Endothelial cell of umbilical vein (primary cell): ENCODE data around the gene DPYD. TPM values are rescaled to one million over a fixed set of nuclear protein-coding genes. Genes with fewer than 3 reads are reported as not detected.

Source experiments
- BruUV-seq: library from RNA; stranded (reverse); fragments of 400-500 nt; replicated peaks from 2 replicates; lab custom pipeline; 2021; lab: Mats Ljungman, UMichigan
- CTCF ChIA-PET: fragments of 300-600, 350-600 bp; sonication (Branson Sonifier 250); formaldehyde crosslinking; loops from one replicate; lab custom pipeline; 2021; ENCODE audit warnings: antibody characterized with exemption, inconsistent platforms; lab: Charles Lee
- POLR2A ChIA-PET: fragments of 300-600, 350-600 bp; sonication (Branson Sonifier 250); formaldehyde crosslinking; loops from one replicate; lab custom pipeline; 2021; ENCODE audit warnings: antibody characterized with exemption, inconsistent platforms; lab: Charles Lee
- DNase-seq: peaks from one replicate; pipeline ENCODE4 v3.0.0-alpha.2; 2011; ENCODE audit warnings: low read depth, low spot score
- FAIRE-seq: peaks from 2 replicates; lab custom pipeline; 2011; peaks lifted over from hg19 to GRCh38; lab: Jason Lieb, UNC
- H2AFZ ChIP-seq: 2 replicates; pipeline ENCODE4 v1.6.0; 2012; ENCODE audit warnings: low read depth, low read length, control low read depth, inconsistent platforms
- H3K27ac ChIP-seq: 2 replicates; pipeline ENCODE4 v1.5.1; 2011; ENCODE audit warnings: low read depth, mild to moderate bottlenecking, control low read depth, low read length, moderate library complexity; ENCODE audit not compliant: insufficient read depth
- H3K27me3 ChIP-seq, 2 experiments: 2 replicates each; pipeline versions ENCODE4 v1.6.0 to v1.6.1; 2011; ENCODE audit warnings: low read length in 2 of 2, mixed read lengths in 1 of 2; ENCODE audit not compliant: control insufficient read depth in 2 of 2, insufficient read depth in 2 of 2
- H3K36me3 ChIP-seq, 2 experiments: 2 replicates in 1 of 2; 3 replicates in 1 of 2; pipeline ENCODE4 v1.5.1; 2011; ENCODE audit warnings: low read length in 2 of 2, mild to moderate bottlenecking in 1 of 2, moderate library complexity in 1 of 2; ENCODE audit not compliant: control insufficient read depth in 2 of 2, insufficient read depth in 2 of 2; ENCODE audit errors: extremely low read depth in 1 of 2
- H3K4me1 ChIP-seq: 3 replicates; pipeline ENCODE4 v1.5.1; 2011; ENCODE audit warnings: mild to moderate bottlenecking, low read length; ENCODE audit not compliant: control insufficient read depth, insufficient read depth; ENCODE audit errors: extremely low read depth
- H3K4me2 ChIP-seq: 2 replicates; pipeline ENCODE4 v1.6.1; 2011; ENCODE audit warnings: low read length, control low read depth, mixed read lengths; ENCODE audit not compliant: insufficient read depth
- H3K4me3 ChIP-seq, 3 experiments: fragments of 200-600 bp in 1 of 3; sonication (generic), shearing (Covaris generic) in 1 of 3; replicated peaks in 1 of 3; 2 replicates each; pipeline ENCODE4 v1.5.1; 2011 to 2016; ENCODE audit warnings: control low read depth in 3 of 3, low read length in 3 of 3, mild to moderate bottlenecking in 2 of 3, inconsistent platforms in 1 of 3, low read depth in 1 of 3, moderate library complexity in 1 of 3; ENCODE audit not compliant: insufficient read depth in 1 of 3
- H3K79me2 ChIP-seq: 2 replicates; pipeline ENCODE4 v1.6.0; 2012; ENCODE audit warnings: low read length, inconsistent platforms; ENCODE audit not compliant: control insufficient read depth, insufficient read depth
- H3K9ac ChIP-seq: replicated peaks from 2 replicates; pipeline ENCODE3; 2011; ENCODE audit warnings: low read length, control low read depth; ENCODE audit not compliant: insufficient read depth; ENCODE audit errors: extremely low read depth
- H3K9me1 ChIP-seq: replicated peaks from 3 replicates; pipeline ENCODE4 v1.6.0; 2011; ENCODE audit warnings: mild to moderate bottlenecking, low read length; ENCODE audit not compliant: control insufficient read depth, insufficient read depth; ENCODE audit errors: extremely low read depth
- H3K9me3 ChIP-seq: replicated peaks from 2 replicates; pipeline ENCODE4 v1.5.1; 2012; ENCODE audit warnings: low read length, inconsistent platforms; ENCODE audit not compliant: control insufficient read depth, insufficient read depth
- H4K20me1 ChIP-seq: replicated peaks from 2 replicates; pipeline ENCODE3; 2011; ENCODE audit warnings: mild to moderate bottlenecking, low read length; ENCODE audit not compliant: control insufficient read depth, insufficient read depth; ENCODE audit errors: extremely low read depth
- EZH2 ChIP-seq: IDR thresholded peaks from 2 replicates; pipeline ENCODE4 v1.6.1; 2012; ENCODE audit warnings: borderline replicate concordance, low read depth, mild to moderate bottlenecking, moderate library complexity, low read length, inconsistent platforms; ENCODE audit not compliant: severe bottlenecking
- FOS ChIP-seq: IDR thresholded peaks from 2 replicates; pipeline ENCODE4 v1.6.1; 2011; ENCODE audit warnings: mild to moderate bottlenecking, low read length, moderate library complexity, borderline replicate concordance; ENCODE audit not compliant: insufficient read depth
- GATA2 ChIP-seq: IDR thresholded peaks from 2 replicates; pipeline ENCODE4 v1.7.0; 2011; ENCODE audit warnings: low read depth, mild to moderate bottlenecking, moderate library complexity, mixed read lengths, low read length; ENCODE audit not compliant: insufficient read length, insufficient read depth
- JUN ChIP-seq: IDR thresholded peaks from 2 replicates; pipeline ENCODE4 v1.6.1; 2011; ENCODE audit warnings: borderline replicate concordance, low read depth; ENCODE audit not compliant: insufficient read length, insufficient read depth
- MYC ChIP-seq: IDR thresholded peaks from one replicate; pipeline ENCODE4 v1.6.1; 2011; ENCODE audit warnings: mild to moderate bottlenecking, low read depth, low read length
- POLR2A ChIP-seq: IDR thresholded peaks from 2 replicates; pipeline ENCODE4 v1.6.1; 2012; ENCODE audit warnings: low read depth, mild to moderate bottlenecking, control low read depth, low read length
- POLR2AphosphoS5 ChIP-seq: IDR thresholded peaks from 2 replicates; pipeline ENCODE4 v1.6.1; 2012; ENCODE audit warnings: low read depth, mild to moderate bottlenecking, control low read depth, low read length, moderate library complexity; ENCODE audit not compliant: insufficient read depth
- dilution Hi-C: fragments of 300-500 bp; cut with MboI; formaldehyde crosslinking; loops from one replicate; pipeline ENCODE4 v1.15.0; 2019; ENCODE audit warnings: low sequenced_read_pairs; ENCODE audit not compliant: extremely low pct_ligation_motif_present
- intact Hi-C: fragments of 100-400 bp; cut with micrococcal nuclease; formaldehyde crosslinking; loops from one replicate; pipeline ENCODE4 v1.10.0; 2022
- polyA plus RNA-seq, 4 experiments: library from polyadenylated mRNA; depleted of rRNA in 3 of 4; stranded (reverse) in 3 of 4; unstranded in 1 of 4; fragments of >200 nt; gene quantifications; 2 replicates each; pipeline versions ENCODE4 v1.2.1 to v1.2.3, GENCODE V29; 2011 to 2012; ENCODE audit warnings: missing spikeins in 1 of 4
- total RNA-seq: library from RNA; stranded (reverse); gene quantifications from 2 replicates; pipeline ENCODE4 v1.2.3, GENCODE V29; 2021
- TF ChIP-seq, protein P1 (sequence below): IDR thresholded peaks from 2 replicates; pipeline ENCODE4 v1.6.1; 2011; ENCODE audit not compliant: insufficient read depth, insufficient read length
- TF ChIP-seq, protein P2 (sequence below), 2 donors: IDR thresholded peaks; 1 replicate in 1 of 2; 2 replicates in 1 of 2; pipeline ENCODE4 v1.5.1; 2011; ENCODE audit warnings: low read length in 2 of 2, mild to moderate bottlenecking in 2 of 2, moderate library complexity in 2 of 2, control low read depth in 1 of 2, inconsistent platforms in 1 of 2, low read depth in 1 of 2; ENCODE audit not compliant: insufficient read depth in 1 of 2; ENCODE audit errors: extremely low read depth in 1 of 2

The DPYD gene
- total and polyA plus RNA-seq, 2 donors (not counting 3 experiments of a cell fraction or from before 2014, with no cell fraction given) = 4.6 to 15.1 TPM

DNA sequence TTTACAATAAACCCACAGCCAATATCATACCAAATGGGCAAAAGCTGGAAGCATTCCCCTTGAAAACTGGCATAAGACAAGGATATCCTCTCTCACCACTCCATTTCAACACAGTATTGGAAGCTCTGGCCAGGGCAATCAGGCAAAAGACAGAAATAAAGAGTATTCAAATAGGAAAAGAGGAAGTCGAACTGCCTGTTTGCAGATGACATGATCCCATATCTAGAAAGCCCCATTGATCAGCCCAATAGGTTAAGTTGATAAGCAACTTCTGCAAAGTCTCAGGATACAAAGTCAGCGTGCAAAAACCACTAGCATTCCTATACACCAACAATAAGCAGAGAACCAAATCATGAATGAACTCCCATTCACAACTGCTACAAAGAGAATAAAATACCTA, 235.5 kb downstream of the DPYD start:
- Histone ChIP-seq H3K9me1 (no peaks in the 10 kb centered on the region), H3K27ac (no peak overlapping the region), H3K79me2 (no peaks in the 10 kb centered on the region), H3K9ac (no peak overlapping the region), H3K4me2 (no peak overlapping the region), H2AFZ (no peak overlapping the region), H4K20me1 (no peaks in the 10 kb centered on the region), H3K27me3 (no peaks in the 10 kb centered on the region), H3K36me3 (peaks cover 0 to 2% of the 10 kb centered on the region in 2 experiments), H3K4me1 (no peaks in the 10 kb centered on the region), H3K9me3 (no peaks in the 10 kb centered on the region), H3K4me3 (no peak overlapping the region)
- CTCF ChIA-PET = no interaction called here
- no TSS peak for BruUV-seq
- FAIRE-seq (no peak), DNase-seq (no peak)
- TF ChIP-seq POLR2A (no peak), GATA2 (no peak), JUN (no peak), FOS (no peak), MYC (no peak), POLR2AphosphoS5 (no peak), EZH2 (no peak)
- TF ChIP-seq, protein P1, sequence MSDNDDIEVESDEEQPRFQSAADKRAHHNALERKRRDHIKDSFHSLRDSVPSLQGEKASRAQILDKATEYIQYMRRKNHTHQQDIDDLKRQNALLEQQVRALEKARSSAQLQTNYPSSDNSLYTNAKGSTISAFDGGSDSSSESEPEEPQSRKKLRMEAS = no peak
- TF ChIP-seq, protein P2, sequence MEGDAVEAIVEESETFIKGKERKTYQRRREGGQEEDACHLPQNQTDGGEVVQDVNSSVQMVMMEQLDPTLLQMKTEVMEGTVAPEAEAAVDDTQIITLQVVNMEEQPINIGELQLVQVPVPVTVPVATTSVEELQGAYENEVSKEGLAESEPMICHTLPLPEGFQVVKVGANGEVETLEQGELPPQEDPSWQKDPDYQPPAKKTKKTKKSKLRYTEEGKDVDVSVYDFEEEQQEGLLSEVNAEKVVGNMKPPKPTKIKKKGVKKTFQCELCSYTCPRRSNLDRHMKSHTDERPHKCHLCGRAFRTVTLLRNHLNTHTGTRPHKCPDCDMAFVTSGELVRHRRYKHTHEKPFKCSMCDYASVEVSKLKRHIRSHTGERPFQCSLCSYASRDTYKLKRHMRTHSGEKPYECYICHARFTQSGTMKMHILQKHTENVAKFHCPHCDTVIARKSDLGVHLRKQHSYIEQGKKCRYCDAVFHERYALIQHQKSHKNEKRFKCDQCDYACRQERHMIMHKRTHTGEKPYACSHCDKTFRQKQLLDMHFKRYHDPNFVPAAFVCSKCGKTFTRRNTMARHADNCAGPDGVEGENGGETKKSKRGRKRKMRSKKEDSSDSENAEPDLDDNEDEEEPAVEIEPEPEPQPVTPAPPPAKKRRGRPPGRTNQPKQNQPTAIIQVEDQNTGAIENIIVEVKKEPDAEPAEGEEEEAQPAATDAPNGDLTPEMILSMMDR (IDR thresholded peaks at IDR 0.05; ENCODE audit: extremely low read depth in 1 of 2, insufficient read depth in 1 of 2, low read depth in 1 of 2, low read length in 2 of 2) = no peak
- POLR2A ChIA-PET = no interaction called here
- intact Hi-C loops (no loop called here), dilution Hi-C loops (no loop called here)
